ACC112 (cell line): ENCODE data around the gene SGSH.
"Not testable (repeated sequence)": the region's sequence is repeated elsewhere in the genome, so short reads cannot be mapped to it uniquely, and the experiment has no call there.

Experiments
- H2AFZ ChIP-seq: fragments of 200-600 bp; sonication (generic); one replicate; pipeline ENCODE4 v1.6.0; 2017; ENCODE audit warnings: antibody characterized with exemption, low read length; ENCODE audit not compliant: unreplicated experiment
- H3K27ac ChIP-seq: fragments of 200-600 bp; sonication (generic); 2 replicates; pipeline ENCODE4 v1.5.1; 2014; ENCODE audit warnings: low read depth, mild to moderate bottlenecking, antibody characterized with exemption, low read length, moderate library complexity
- H3K27me3 ChIP-seq: fragments of 200-600 bp; sonication (generic); 2 replicates; pipeline ENCODE4 v1.6.1; 2014; ENCODE audit warnings: mild to moderate bottlenecking, antibody characterized with exemption, low read length, moderate library complexity, mixed read lengths; ENCODE audit not compliant: insufficient read depth
- H3K36me3 ChIP-seq: fragments of 200-600 bp; sonication (generic); 2 replicates; pipeline ENCODE4 v1.6.1; 2016; ENCODE audit warnings: mild to moderate bottlenecking, antibody characterized with exemption, low read length, moderate library complexity, mixed read lengths; ENCODE audit not compliant: insufficient read depth
- H3K4me1 ChIP-seq: fragments of 200-600 bp; sonication (generic); one replicate; pipeline ENCODE4 v1.6.1; 2016; ENCODE audit warnings: low read length, mixed read lengths; ENCODE audit not compliant: insufficient read depth, unreplicated experiment, control insufficient read depth
- H3K4me3 ChIP-seq: fragments of 200-600 bp; sonication (generic); 2 replicates; pipeline ENCODE4 v1.5.1; 2014; ENCODE audit warnings: mild to moderate bottlenecking, low read depth, low read length
- H3K79me2 ChIP-seq: fragments of 200-600 bp; sonication (generic); one replicate; pipeline ENCODE4 v1.6.0; 2016; ENCODE audit warnings: low read length; ENCODE audit not compliant: control insufficient read depth, unreplicated experiment, insufficient read depth

Gene SGSH

GRCh38 chr17:80261895-80262279 is 41.8 kb upstream of the SGSH start:
- Histone ChIP-seq H3K27me3 (no peaks in the 10 kb centered on the region), H3K79me2 (peaks cover 58% of the 10 kb centered on the region), H3K27ac (peak overlapping the region; percentile 98), H3K4me1 (peaks cover 35% of the 10 kb centered on the region), H3K4me3 (peak overlapping the region; percentile 100), H3K36me3 (peaks cover 14% of the 10 kb centered on the region), H2AFZ (no peak overlapping the region)

DNA sequence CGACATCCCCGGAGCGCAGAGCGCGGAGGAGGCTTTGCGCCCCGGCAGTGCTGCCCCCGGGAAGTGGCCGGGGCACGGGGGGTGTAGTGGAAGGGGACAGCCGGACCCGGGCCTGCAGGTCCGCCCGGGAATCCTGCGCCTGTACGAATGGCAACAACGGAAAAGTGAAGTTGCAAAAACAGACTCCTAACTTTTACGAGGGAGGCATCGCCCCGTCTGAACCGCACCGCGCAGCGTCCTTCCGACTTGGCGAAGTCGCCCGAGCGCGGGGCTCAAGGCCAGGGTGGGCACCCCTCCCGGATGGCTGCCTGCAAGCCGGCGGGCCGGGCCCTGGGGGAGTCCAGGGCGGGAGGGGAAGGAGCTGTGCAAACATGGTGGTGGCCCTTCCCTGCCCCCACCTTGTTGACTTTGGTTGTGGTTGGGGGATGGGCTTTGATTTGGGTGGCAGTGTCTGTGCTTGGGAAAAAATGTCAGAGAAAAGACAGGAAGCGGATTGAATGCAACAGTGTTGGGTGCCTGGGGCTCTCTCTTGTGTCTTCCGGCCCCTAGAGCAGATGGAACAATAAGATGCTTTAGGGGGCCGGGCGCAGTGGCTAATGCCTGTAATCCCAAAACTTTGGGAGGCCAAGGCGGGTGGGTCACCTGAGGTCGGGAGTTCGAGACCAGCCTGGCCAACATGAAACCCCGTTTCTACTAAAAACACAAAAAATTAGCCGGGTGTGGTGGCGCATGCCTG is 41.2 kb upstream of the SGSH start:
- peaks cover 53% of the 10 kb centered on the region for H3K79me2 ChIP-seq
- H3K27me3 ChIP-seq = no peaks in the 10 kb centered on the region
- H3K4me3 ChIP-seq = peak overlapping the region; percentile 100
- H3K4me1 ChIP-seq = peaks cover 35% of the 10 kb centered on the region
- H3K27ac ChIP-seq = peak overlapping the region; percentile 98
- H2AFZ ChIP-seq = peak overlapping the region; percentile 75
- peaks cover 14% of the 10 kb centered on the region for H3K36me3 ChIP-seq

GRCh38 chr17:80260791-80261158 is 40.6 kb upstream of the SGSH start, which contains the start of gene RNF213:
Gene RNF213, plus strand, starts transcription at chr17:80260852. Its CDS starts 2,830 bp downstream, at chr17:80263682.
- H3K4me3 ChIP-seq = peak within 1 kb of the TSS; percentile 100
- peak within 1 kb of the TSS; percentile 98 for H3K27ac ChIP-seq
- H3K27me3 ChIP-seq = no peaks in the 10 kb centered on the region
- peaks cover 32% of the 10 kb centered on the region for H3K4me1 ChIP-seq
- H3K36me3 ChIP-seq = peaks cover 10% of the 10 kb centered on the region
- H2AFZ ChIP-seq = peak within 1 kb of the TSS; percentile 75
- H3K79me2 ChIP-seq = peaks cover 48% of the 10 kb centered on the region

DNA sequence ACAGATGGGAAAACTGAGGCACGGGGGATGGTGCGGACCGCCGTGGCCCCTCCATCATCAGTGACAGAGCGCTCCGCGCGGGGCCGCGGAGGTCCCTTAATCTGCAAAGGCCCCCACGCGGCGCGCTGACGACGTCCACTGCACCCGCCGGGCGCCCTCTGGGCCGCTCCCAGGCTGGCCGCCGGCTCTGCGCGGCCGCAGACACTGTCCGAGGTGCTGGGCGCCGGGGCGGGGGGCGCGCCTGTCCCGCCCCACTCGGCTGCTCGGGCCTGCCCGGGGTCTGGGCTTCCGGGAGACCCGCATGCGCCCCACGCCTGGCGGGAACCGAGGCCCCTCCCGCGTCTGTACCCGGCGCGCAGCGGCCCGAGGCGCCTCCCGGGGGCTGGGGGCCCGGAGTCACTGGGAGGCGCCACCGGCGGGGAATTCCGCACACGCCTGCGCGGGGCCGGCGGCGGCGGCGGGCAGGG is 40.0 kb upstream of the SGSH start:
- peaks cover 3% of the 10 kb centered on the region; the same call in 1 of the 2 replicates for H3K36me3 ChIP-seq
- H3K4me3 ChIP-seq = peak overlapping the region; percentile 79
- H2AFZ ChIP-seq = no peak overlapping the region
- H3K27me3 ChIP-seq = no peaks in the 10 kb centered on the region
- H3K27ac ChIP-seq = peak overlapping the region; percentile 77
- peaks cover 41% of the 10 kb centered on the region for H3K79me2 ChIP-seq
- peaks cover 31% of the 10 kb centered on the region for H3K4me1 ChIP-seq

DNA sequence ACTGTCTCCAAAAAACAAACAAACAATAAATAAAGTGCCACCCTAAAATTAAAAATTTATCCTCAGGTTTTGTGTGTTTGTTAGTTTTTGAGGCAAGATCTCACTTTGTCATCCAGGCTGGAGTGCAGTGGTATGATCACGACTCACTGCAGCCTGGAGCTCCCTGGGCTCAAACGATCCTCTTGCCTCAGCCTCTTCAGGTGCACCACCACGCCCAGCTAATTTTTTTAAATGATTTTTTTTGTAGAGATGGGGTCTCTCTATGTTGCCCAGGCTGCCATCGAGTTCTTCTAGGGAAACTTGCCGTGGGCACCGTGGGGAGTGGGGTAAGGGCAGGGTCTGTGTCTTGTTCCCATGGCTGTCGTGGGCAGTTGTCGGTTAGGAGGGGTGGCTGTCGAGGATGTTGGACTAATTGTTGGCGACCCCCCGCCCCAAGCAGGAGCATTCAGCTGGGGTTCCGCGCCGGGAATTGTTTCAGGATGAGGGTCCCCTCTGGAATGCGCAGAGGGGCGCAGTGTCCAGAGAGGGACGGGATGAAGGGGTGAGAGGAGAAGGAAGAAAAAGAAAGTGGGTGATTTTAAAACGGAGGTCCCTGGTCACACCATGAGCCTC is 39.4 kb upstream of the SGSH start:
- Histone ChIP-seq H2AFZ (no peak overlapping the region), H3K79me2 (peaks cover 36% of the 10 kb centered on the region), H3K36me3 (peaks cover 3% of the 10 kb centered on the region; the same call in 1 of the 2 replicates), H3K4me1 (peaks cover 33% of the 10 kb centered on the region), H3K27me3 (no peaks in the 10 kb centered on the region), H3K4me3 (peak overlapping the region; percentile 79), H3K27ac (peak overlapping the region; percentile 77)

DNA sequence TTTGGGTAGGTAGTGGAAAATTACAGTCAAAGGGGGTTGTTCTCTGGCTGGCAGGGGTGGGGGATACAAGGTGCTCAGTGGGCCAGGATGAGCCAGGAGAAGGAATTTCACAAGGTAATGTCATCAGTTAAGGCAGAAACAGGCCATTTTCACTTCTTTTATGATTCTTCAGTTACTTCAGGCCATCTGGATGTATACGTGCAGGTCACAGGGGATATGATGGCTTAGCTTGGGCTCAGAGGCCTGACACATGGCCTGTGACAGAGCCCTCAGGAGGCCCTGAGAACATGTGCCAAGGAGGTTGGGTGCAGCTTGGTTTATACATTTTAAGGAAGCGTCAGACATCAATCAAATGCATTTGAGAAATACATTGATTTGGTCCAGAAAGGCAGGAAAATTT is 38.2 kb upstream of the SGSH start:
- peaks cover 37% of the 10 kb centered on the region for H3K4me1 ChIP-seq

DNA sequence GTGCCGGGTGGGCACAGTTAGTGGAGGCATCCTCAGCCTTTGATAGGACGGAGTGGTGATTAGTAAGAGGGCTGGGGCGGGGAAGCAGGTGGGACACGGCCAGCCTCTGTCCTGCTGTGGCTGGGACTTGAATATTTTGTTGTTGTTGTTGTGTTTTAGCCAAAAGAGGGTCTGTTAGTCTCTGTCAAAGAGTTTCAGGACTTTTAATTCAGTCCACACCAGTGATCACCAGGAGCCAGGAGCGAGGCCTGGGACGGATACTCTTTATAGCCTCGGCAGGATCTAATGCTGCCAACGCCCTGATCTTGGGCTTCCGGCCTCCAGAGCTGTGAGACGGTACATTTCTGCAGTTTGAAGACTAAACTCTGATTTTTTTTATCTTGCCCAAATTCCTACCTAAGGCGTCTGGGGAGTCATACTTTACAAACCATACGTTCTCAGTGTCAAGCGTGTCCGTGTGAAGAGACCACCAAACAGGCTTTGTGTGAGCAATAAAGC is 37.6 kb upstream of the SGSH start:
- Histone ChIP-seq H3K27me3 (no peaks in the 10 kb centered on the region), H3K36me3 (no peaks in the 10 kb centered on the region), H3K27ac (no peak overlapping the region), H2AFZ (no peak overlapping the region), H3K4me3 (no peak overlapping the region), H3K79me2 (peaks cover 18% of the 10 kb centered on the region), H3K4me1 (peaks cover 33% of the 10 kb centered on the region)

More for the DNA sequence above, 38.2 kb upstream of the SGSH start:
- not testable (repeated sequence) for H3K36me3 ChIP-seq, H3K27me3 ChIP-seq, H3K4me3 ChIP-seq, H2AFZ ChIP-seq, H3K27ac ChIP-seq
- peaks cover 24% of the 10 kb centered on the region for H3K79me2 ChIP-seq

GRCh38 chr17:80256034-80256350 is 35.9 kb upstream of the SGSH start:
- Histone ChIP-seq H3K4me1 (peaks cover 26% of the 10 kb centered on the region), H3K4me3 (no peak overlapping the region), H3K27ac (peak overlapping the region; percentile 91)

GRCh38 chr17:80254396-80255251 is 34.5 kb upstream of the SGSH start:
- peak overlapping the region; percentile 91 for H3K27ac ChIP-seq

More at GRCh38 chr17:80256034-80256350, 35.9 kb upstream of the SGSH start:
- peaks cover under 1% of the 10 kb centered on the region for H3K79me2 ChIP-seq
- H3K36me3 ChIP-seq = no peaks in the 10 kb centered on the region
- H2AFZ ChIP-seq = no peak overlapping the region
- H3K27me3 ChIP-seq = no peaks in the 10 kb centered on the region

GRCh38 chr17:80253631-80254395 is 33.7 kb upstream of the SGSH start:
- Histone ChIP-seq H3K4me3 (no peak overlapping the region), H3K79me2 (no peaks in the 10 kb centered on the region), H3K27ac (peak overlapping the region; percentile 91), H2AFZ (no peak overlapping the region), H3K36me3 (no peaks in the 10 kb centered on the region), H3K27me3 (no peaks in the 10 kb centered on the region), H3K4me1 (peaks cover 22% of the 10 kb centered on the region)

More at GRCh38 chr17:80254396-80255251, 34.5 kb upstream of the SGSH start:
- H3K4me3 ChIP-seq = peak overlapping the region; percentile 23; the same call in 1 of the 2 replicates
- no peak overlapping the region for H2AFZ ChIP-seq
- H3K27me3 ChIP-seq = no peaks in the 10 kb centered on the region
- H3K4me1 ChIP-seq = peaks cover 24% of the 10 kb centered on the region
- H3K36me3 ChIP-seq = no peaks in the 10 kb centered on the region
- H3K79me2 ChIP-seq = no peaks in the 10 kb centered on the region
